Adrenal gland (tissue), 12 donors: ENCODE measurements around the gene HOXD9. TPM values are rescaled to one million over a fixed set of nuclear protein-coding genes. Genes with fewer than 3 reads are reported as not detected.

Experiments
- DNase-seq, 7 donors: peaks; one replicate each; pipeline ENCODE4 v3.0.0-alpha.2; 2019 to 2020
- H3K27ac ChIP-seq, 5 donors: fragments of 200-600 bp; sonication (generic) in 4 of 5; 1 replicate in 3 of 5; 2 replicates in 2 of 5; pipeline versions ENCODE4 v1.5.1 to v1.8.0; 2016 to 2020; ENCODE audit warnings: mild to moderate bottlenecking in 1 of 5
- H3K27me3 ChIP-seq: fragments of 200-600 bp; 2 replicates; pipeline ENCODE4 v1.8.0; 2021
- H3K36me3 ChIP-seq, 2 donors: fragments of 200-600 bp; replicated peaks in 1 of 2; 1 replicate in 1 of 2; 2 replicates in 1 of 2; pipeline versions ENCODE4 v1.5.1 to v1.8.0; 2018 to 2022
- H3K4me1 ChIP-seq, 2 donors: fragments of 200-600 bp; replicated peaks in 1 of 2; 1 replicate in 1 of 2; 2 replicates in 1 of 2; pipeline versions ENCODE4 v1.5.1 to v1.8.0; 2018 to 2021
- H3K4me3 ChIP-seq, 4 donors: fragments of 200-600 bp; sonication (generic) in 3 of 4; one replicate each; pipeline ENCODE4 v1.5.1; 2016 to 2018
- H3K9me3 ChIP-seq, 3 donors: fragments of 200-600 bp; sonication (generic) in 1 of 3; replicated peaks in 1 of 3; 1 replicate in 2 of 3; 2 replicates in 1 of 3; pipeline versions ENCODE4 v1.5.1 to v1.8.0; 2016 to 2021
- POLR2A ChIP-seq, 2 donors: fragments of 450-650 bp; IDR thresholded peaks; one replicate each; pipeline ENCODE4 v1.6.1; 2017; ENCODE audit warnings: antibody characterized with exemption in 2 of 2, mild to moderate bottlenecking in 2 of 2, moderate library complexity in 1 of 2
- WGBS, 4 donors: extraction: QIAGEN DNeasy Blood & Tissue Kit in 2 of 4; methylation state at CpG; one replicate each; pipeline versions ENCODE4 v1.1.5 to v1.1.7; 2013 to 2017; 5-methylcytosine and 5-hydroxymethylcytosine counted together
- intact Hi-C, 2 donors: fragments of 100-400 bp; cut with DNase I; formaldehyde crosslinking; loops; one replicate each; pipeline versions ENCODE4 v1.14.1 to v1.15.0; 2022 to 2023
- microRNA counts, 2 donors: library from miRNA; unstranded; fragments of <30 nt; microRNA quantifications; one replicate each; lab custom pipeline; 2016
- microRNA-seq, 3 donors: library from miRNA; unstranded; fragments of <30 nt; microRNA quantifications; one replicate each; pipeline ENCODE4, GENCODE V29; 2017 to 2020
- polyA plus RNA-seq, 3 donors: library from polyadenylated mRNA; stranded (reverse); fragments of 200-250 nt in 2 of 3; fragments of 350-450 nt in 1 of 3; fragmentation: Illumina TruSeq in 1 of 3; extraction: RNeasy Lipid Tissue Mini Kit (QIAGEN cat#74804) in 1 of 3; gene quantifications; one replicate each; pipeline ENCODE4 v1.2.3, GENCODE V29; 2013 to 2014
- small RNA-seq, 2 donors: library from RNA; depleted of rRNA; stranded (forward); fragments of <200 nt; gene quantifications; one replicate each; pipeline ENCODE3, GENCODE V24; 2016
- total RNA-seq, 9 donors: library from RNA; depleted of rRNA in 4 of 9; stranded (reverse); fragments of >200 nt in 4 of 9; fragments of 120-200 nt in 1 of 9; fragmentation: NEBNext Ultra II Directional in 1 of 9; extraction: Animal tissue kit (Norgen Biotek cat#: 25700) in 1 of 9; gene quantifications; one replicate each; pipeline versions ENCODE4 v1.1.0 to v1.2.4, GENCODE V29; 2013 to 2023
- TF ChIP-seq, protein P1 (sequence below), 6 experiments: fragments of 450-650 bp in 4 of 6; fragments of 200-600 bp in 2 of 6; sonication (generic) in 1 of 6; IDR thresholded peaks; 1 replicate in 5 of 6; 2 replicates in 1 of 6; pipeline versions ENCODE4 v1.5.1 to v1.8.0; 2016 to 2021; ENCODE audit warnings: antibody characterized with exemption in 6 of 6, mild to moderate bottlenecking in 2 of 6, moderate library complexity in 1 of 6
- donor health status: healthy with polysubstance abuse.
- donor health status: Bipolar disorder and iron deficiency.
- donor health status: DM: yes; HTN: yes; CAD: no.
- donor health status: DM: no; HTN: no; CAD: no.
- donor health status: DM: no; HTN: no; CAD: no.
- donor health status: DM: yes; HTN: yes; CAD: no.

Gene HOXD9
- total and polyA plus RNA-seq, 12 donors: 2.4 to 35.6 (median 7.5) TPM

DNA sequence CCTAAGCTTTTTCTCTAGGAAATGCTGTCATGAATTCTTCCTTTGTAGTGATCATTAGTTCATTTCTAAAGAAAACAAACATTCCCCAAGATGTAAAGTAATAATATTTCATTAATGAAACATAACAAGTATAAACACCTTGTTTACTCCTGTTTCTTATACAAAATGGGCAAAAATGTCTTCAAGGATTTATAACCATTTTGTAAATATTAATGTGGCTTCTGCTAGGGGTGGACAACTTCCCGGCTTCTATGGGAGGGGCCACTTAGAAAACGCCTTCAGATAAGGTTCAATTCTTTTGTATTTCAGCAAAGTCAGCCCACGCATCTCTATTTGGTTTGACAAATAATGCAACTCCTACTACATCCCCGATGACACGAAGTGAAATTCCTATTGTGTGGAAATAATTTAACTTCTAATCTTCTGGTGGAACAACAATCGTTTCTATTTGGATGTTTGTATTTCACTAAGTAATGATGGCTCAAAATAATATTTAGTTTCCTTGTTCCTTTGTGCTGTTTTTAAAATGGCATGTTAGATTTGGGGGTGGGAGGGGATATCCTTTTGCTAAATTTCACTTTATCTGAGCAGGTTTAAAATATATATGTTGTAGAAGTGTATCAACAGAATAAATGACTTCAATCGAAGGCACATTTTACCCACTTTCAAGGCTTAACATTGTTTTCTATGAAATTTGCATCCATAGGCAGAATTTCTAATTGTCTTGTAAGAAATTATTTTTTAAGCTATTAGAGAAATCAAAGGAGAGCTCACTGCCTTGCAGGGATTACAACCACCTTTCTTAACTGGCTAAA is 51.3 kb downstream of the HOXD9 start:
- no peak for DNase-seq
- 67 to 79% (median 70%) methylated on average over 7 of the region's 7 CpGs for WGBS, 4 donors
- peaks cover 5 to 19% of the 10 kb centered on the region in 2 donors for H3K4me1 ChIP-seq
- intact Hi-C loops: no loop called here
- peak overlapping the region in 1 of 5 donors; percentile 62 for H3K27ac ChIP-seq
- no peak overlapping the region for H3K4me3 ChIP-seq
- peaks cover 12% of the 10 kb centered on the region for H3K27me3 ChIP-seq
- H3K9me3 ChIP-seq: no peaks in the 10 kb centered on the region
- TF ChIP-seq, protein P1, sequence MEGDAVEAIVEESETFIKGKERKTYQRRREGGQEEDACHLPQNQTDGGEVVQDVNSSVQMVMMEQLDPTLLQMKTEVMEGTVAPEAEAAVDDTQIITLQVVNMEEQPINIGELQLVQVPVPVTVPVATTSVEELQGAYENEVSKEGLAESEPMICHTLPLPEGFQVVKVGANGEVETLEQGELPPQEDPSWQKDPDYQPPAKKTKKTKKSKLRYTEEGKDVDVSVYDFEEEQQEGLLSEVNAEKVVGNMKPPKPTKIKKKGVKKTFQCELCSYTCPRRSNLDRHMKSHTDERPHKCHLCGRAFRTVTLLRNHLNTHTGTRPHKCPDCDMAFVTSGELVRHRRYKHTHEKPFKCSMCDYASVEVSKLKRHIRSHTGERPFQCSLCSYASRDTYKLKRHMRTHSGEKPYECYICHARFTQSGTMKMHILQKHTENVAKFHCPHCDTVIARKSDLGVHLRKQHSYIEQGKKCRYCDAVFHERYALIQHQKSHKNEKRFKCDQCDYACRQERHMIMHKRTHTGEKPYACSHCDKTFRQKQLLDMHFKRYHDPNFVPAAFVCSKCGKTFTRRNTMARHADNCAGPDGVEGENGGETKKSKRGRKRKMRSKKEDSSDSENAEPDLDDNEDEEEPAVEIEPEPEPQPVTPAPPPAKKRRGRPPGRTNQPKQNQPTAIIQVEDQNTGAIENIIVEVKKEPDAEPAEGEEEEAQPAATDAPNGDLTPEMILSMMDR (IDR thresholded peaks at IDR 0.05): no peak
- TF ChIP-seq POLR2A (IDR thresholded peaks at IDR 0.05): no peak
- H3K36me3 ChIP-seq: no peaks in the 10 kb centered on the region

DNA sequence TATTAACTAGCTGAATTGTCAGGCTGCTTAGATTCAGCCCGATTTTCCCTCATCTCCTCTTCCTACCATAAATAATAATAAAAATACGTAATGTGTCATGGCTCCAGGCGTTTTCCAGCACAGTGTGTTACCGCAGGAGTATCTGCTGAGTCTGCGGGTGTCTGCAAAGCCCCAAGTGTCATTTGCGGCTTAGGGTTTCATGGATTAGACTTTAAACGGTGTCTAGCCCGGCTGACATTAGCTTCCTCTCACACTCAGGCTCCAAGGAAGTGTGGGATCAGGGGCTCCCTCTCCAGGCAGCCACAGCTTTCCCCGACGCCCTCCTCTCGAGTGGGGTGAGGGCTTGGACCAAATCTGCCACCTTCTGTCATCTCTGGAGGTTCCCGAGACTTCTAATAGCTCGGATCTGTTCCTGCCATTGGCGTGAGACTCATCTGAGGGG is 51.9 kb downstream of the HOXD9 start:
- no peak for TF ChIP-seq POLR2A (IDR thresholded peaks at IDR 0.05)
- TF ChIP-seq, protein P1 (IDR thresholded peaks at IDR 0.05): no peak
- no peak for DNase-seq
- H3K27ac ChIP-seq: peak overlapping the region in 1 of 5 donors; percentile 62
- peaks cover 12% of the 10 kb centered on the region for H3K27me3 ChIP-seq
- intact Hi-C loops: no loop called here
- H3K36me3 ChIP-seq: no peaks in the 10 kb centered on the region
- H3K4me3 ChIP-seq: peak overlapping the region in 1 of 4 donors; percentile 29
- H3K4me1 ChIP-seq: peaks cover 5 to 19% of the 10 kb centered on the region in 2 donors
- H3K9me3 ChIP-seq: no peaks in the 10 kb centered on the region
- 22 to 32% (median 28%) methylated on average over 3 to 14 of the region's 14 CpGs for WGBS, 4 donors

MicroRNAs within 50 kb of the gene (microRNA counts, 767-probe panel; counts per million panel counts)
- microRNA hsa-miR-10b-5p (lab: Ali Mortazavi, UCI): 5,427 to 5,700 counts per million in 2 donors

Small RNA genes lying within 50 kb of the gene (microRNA-seq; reads per million reads assigned to microRNA genes)
- gene MIR10B: 25,327 to 35,690 (median 31,586) reads per million in 3 donors

Small RNA genes lying within 50 kb of the gene (small RNA-seq; reads per million reads assigned to genes)
- 176,060 to 229,219 reads per million in 2 donors for gene MIR10B

Other genes with a start within 250 kb of the HOXD9 start
- gene LNPK, start 120.5 kb upstream of the HOXD9 start, total RNA-seq: 10 to 100 TPM in 8 of 9 donors, 1 to 10 TPM in 1; 6.4 to 32.7 (median 21.6) TPM
- 10 to 100 TPM in 1 of 3 donors, 1 to 10 TPM in 2; 2.6 to 20.8 (median 2.9) TPM for gene LNPK, start 120.5 kb upstream of the HOXD9 start, polyA plus RNA-seq
- not detected for gene EVX2, start 38.8 kb upstream of the HOXD9 start, total RNA-seq
- gene EVX2, start 38.8 kb upstream of the HOXD9 start, polyA plus RNA-seq: not detected
- gene HOXD13, start 30.0 kb upstream of the HOXD9 start, total RNA-seq: not detected
- gene HOXD13, start 30.0 kb upstream of the HOXD9 start, polyA plus RNA-seq: not detected
- gene HOXD12, start 22.9 kb upstream of the HOXD9 start, total RNA-seq: not detected
- not detected for gene HOXD12, start 22.9 kb upstream of the HOXD9 start, polyA plus RNA-seq
- gene HOXD11, start 15.4 kb upstream of the HOXD9 start, total RNA-seq: not detected
- gene HOXD11, start 15.4 kb upstream of the HOXD9 start, polyA plus RNA-seq: not detected
- gene HOXD10, start 5.9 kb upstream of the HOXD9 start, total RNA-seq: under 1 TPM in 3 of 9 donors, not detected in 6; 0.14 to 0.33 (median 0.23) TPM
- under 1 TPM in 1 of 3 donors, not detected in 2; 0.11 TPM for gene HOXD10, start 5.9 kb upstream of the HOXD9 start, polyA plus RNA-seq
- gene HOXD8, start 7.0 kb downstream of the HOXD9 start, total RNA-seq: 10 to 100 TPM; 11.3 to 46.2 (median 35.0) TPM
- 10 to 100 TPM; 14.4 to 19.8 (median 17.3) TPM for gene HOXD8, start 7.0 kb downstream of the HOXD9 start, polyA plus RNA-seq
- gene HOXD4, start 28.8 kb downstream of the HOXD9 start, total RNA-seq: 10 to 100 TPM in 4 of 9 donors, 1 to 10 TPM in 5; 1.9 to 20.2 (median 8.1) TPM
- 10 to 100 TPM in 2 of 3 donors, 1 to 10 TPM in 1; 2.2 to 38.5 (median 27.0) TPM for gene HOXD4, start 28.8 kb downstream of the HOXD9 start, polyA plus RNA-seq
- gene HOXD3, start 34.6 kb downstream of the HOXD9 start, total RNA-seq: 10 to 100 TPM in 4 of 9 donors, 1 to 10 TPM in 5; 3.3 to 41.3 (median 9.7) TPM
- 10 to 100 TPM in 2 of 3 donors, 1 to 10 TPM in 1; 2.0 to 15.9 (median 12.5) TPM for gene HOXD3, start 34.6 kb downstream of the HOXD9 start, polyA plus RNA-seq
- gene HOXD1, start 65.9 kb downstream of the HOXD9 start, total RNA-seq: under 1 TPM in 5 of 9 donors, not detected in 4; 0.18 to 0.72 (median 0.41) TPM
- under 1 TPM; 0.18 to 0.24 (median 0.20) TPM for gene HOXD1, start 65.9 kb downstream of the HOXD9 start, polyA plus RNA-seq
- 10 to 100 TPM; 21.2 to 72.0 (median 34.3) TPM for gene MTX2, start 146.7 kb downstream of the HOXD9 start, total RNA-seq
- gene MTX2, start 146.7 kb downstream of the HOXD9 start, polyA plus RNA-seq: 10 to 100 TPM; 41.6 to 79.4 (median 52.3) TPM